Heart left ventricle (tissue), 13 donors: ENCODE data around the gene GRIK1.

Experiments
- CTCF ChIP-seq, 12 donors: fragments of 200-600 bp; sonication (generic) in 4 of 12; IDR thresholded peaks; one replicate each; pipeline versions ENCODE4 v1.5.0 to v1.8.0; 2018 to 2022; ENCODE audit warnings: antibody characterized with exemption in 12 of 12, mild to moderate bottlenecking in 5 of 12
- POLR2A ChIP-seq, 2 donors: fragments of 450-650 bp; IDR thresholded peaks; one replicate each; pipeline ENCODE4 v1.6.1; 2017; ENCODE audit warnings: antibody characterized with exemption in 2 of 2, mild to moderate bottlenecking in 2 of 2, moderate library complexity in 2 of 2
- donor health status: ischemic (EF 13 %, LVEDD 7.1; RV severe dilation, severe dysfunction).
- donor health status: DM: no; HTN: yes; CAD: no.
- donor health status: DM: no; HTN: no; CAD: no.
- donor health status: ischemic (EF 25% LVEDD 6.9; RV normal size, moderate dysfunction).
- donor health status: ischemic (EF 25% LVEDD 5.7; RV mildly dilated, moderate dysfunction).
- donor health status: ischemic (EF 35%, LVEDD 5.7; RV mildly dilated, moderate dysfunction).
- donor health status: nonischemic (EF 11% LVEDD 7.7; RV severe dilation, severe dysfunction).
- donor health status: DM: yes; HTN: yes; CAD: no.
- donor health status: PGD.
- donor health status: ischemic (EF 29% LVEDD 5.4; RV normal size, mild dysfunction).
- donor health status: nonischemic (EF 23%, LVEDD 6.1; RV moderate dilation, normal function).

DNA sequence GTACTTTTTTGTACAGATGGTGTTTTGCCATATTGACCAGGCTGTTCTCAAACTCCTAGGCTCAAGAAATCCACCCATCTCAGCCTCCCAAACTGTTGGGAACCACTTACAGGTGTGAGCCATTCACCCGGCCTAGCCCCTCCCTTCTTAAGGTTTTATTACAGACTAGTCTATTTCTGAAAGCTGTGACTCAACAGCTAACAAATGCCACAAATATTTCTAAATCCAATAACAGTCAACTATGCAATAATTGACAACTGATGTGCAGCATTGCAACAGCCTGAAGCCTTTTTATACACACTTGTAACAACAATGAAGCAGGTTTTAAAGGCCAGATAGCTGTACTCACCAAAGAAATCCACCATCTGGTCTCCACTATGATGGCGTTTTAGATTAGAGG, 51.4 kb downstream of the GRIK1 start:
- TF ChIP-seq CTCF (IDR thresholded peaks at IDR 0.05) (no peak), POLR2A (IDR thresholded peaks at IDR 0.05) (no peak)
